GF-D8 (cell line): Measurements from ENCODE around the gene KCNB1.

Experiments
- DNase-seq: peaks from one replicate; lab custom pipeline; 2025; lab: John Stamatoyannopoulos, UW

Gene KCNB1

GRCh38 chr20:49388744-49389143, 93.7 kb downstream of the KCNB1 start:
- no peak for DNase-seq

GRCh38 chr20:49387581-49387939, 94.9 kb downstream of the KCNB1 start:
- DNase-seq: no peak

DNA sequence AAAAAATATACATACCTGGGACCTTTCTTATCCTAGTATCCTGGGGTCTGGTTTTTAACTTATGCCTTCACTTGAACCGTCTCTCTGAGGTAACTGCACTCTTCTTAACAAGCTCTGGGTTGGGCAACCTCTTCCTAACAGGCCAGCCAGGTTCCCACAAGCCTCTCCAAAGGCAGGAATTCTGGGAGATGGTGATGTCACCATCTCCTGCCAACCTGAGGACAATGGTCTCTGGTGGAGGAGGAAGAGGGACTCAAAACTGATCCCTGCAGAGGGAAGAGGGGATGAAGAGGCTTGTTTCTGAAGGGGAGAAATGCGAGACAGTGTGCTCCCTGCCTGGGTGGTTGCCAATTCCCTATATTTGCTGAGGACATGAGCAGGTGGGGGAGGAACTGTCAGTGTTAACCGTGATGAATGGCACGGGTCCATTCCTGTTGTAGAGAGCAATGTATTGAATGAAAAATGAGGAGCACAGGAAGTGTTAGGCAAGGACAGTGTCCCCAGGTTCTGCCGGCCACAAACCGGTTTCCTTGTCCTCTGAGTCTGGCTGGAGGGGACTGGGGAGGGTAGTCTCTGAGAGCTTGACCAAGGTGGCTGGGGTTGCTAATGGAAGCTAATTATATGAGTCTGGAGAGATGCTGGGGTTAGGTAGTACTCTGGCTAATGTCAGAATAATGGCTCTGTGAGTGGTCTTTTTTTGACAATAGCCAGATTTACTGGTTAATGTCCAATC, 95.5 kb downstream of the KCNB1 start:
- no peak for DNase-seq

- no peak for DNase-seq
Measured at GRCh38 chr20:49385465-49385864, 97.0 kb downstream of the KCNB1 start.

DNA sequence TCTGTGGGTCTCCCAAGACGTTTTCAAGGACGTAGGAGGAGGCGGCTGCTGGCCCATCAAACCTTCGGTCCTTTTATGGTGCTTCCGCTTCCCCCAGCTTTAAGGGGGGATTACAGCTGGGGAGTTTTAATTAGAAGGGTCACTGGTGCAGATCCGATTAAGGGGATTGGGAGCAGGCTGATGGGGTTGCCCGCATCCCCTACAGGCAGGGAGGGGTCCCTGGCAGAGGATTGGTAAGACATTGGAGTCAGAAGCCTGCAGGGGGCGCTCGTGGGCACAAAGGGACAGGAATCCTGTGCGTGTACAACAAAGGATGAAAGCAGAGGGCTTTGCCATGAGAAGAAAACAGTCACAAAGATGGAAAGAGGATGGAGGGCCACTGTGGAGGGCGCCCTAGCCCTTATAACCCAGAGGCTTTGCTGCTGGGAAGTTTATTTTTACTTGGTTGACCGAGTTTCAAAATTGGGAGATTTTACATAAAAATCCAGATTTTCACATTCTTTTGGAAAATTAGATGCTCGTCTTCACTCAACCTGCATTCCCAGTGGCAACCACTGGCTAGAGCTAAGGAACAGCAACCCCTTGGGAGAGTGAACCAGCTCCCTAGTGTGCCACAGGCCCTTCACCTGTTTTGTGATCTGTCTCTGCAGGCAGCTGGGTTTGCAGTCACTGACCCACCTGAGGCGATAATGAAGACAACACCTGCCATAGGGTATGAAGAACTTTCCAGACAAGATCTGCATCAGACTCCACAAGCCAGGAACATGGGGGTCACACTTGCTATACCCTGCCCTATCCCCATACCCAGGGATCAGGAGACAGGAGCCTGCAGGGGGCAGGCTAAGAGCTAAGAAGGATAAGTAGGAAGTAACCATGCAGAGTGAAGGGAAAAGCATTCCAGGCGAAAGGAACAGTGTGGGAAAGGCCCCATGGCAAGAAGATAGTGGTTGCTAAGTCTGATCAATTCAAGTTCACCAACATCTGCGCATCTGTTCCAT, 97.7 kb downstream of the KCNB1 start:
- DNase-seq: no peak

DNA sequence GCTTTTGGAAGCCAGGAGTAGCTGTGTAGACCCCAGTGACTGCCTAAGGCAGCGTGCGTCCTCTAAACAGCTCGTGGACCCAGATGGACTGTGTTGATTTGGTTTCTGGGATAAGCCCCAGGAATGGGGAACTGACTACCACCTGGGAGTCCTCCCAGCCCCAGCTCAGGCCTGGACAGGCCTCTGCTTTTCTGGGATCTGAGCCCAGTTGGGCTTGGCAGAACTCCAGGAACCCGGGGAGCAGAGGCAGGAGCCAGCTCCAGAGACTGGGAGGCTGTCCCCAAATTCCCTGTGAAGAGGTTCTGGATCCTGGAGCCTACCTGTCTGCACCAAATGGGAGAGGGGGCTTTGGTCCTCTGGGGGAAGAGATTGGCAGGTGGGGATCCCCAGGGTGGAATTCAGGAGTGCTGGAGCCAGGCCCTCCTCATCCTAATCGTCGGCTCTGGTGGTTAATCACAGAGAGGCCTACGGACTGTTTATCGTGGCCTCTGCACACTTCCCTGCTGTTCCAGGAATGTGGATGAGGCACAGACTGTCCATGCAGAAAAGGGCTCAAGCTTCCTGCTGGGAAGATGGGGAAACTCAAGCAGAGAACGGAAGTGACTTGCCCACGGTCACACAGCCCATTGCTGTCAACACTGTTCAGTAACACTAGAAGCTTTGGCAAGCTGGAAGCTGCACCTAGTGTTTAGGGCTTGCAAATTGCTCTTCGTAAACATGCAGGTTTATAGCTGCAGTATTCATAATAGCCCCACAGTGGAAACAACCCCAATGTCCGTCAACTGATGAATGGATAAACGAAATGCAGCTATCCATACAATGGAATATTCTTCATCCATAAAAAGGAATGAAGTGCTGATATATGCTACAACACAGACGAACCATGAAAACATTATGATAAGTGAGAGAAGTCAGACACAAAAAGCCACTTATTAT, 100.6 kb downstream of the KCNB1 start:
- no peak for DNase-seq

DNA sequence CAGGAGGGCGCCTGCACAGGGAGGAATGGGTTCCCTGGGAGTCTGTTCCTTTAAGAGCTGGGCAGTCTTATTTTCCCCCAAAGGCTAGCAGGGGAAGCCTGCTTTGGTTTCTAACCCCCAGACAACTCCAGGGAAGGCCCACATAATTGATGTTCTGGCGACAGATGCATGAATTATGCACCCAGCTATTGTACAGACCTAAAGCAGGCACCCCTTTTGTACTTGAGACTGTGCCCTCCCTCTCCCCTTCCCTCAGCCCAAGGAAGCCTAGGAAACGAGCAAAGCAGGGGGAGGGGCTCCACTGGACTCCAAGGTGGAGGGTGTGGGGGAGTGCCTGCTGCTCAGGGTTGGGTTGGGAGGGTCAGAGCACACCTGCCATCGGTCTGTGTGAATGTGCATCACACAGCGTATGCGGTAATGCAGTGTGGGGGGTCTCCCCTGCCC, 102.1 kb downstream of the KCNB1 start:
- no peak for DNase-seq

- no peak for DNase-seq
Measured at GRCh38 chr20:49379338-49379737, 103.1 kb downstream of the KCNB1 start.

- DNase-seq: no peak
Measured at GRCh38 chr20:49377326-49377725, 105.1 kb downstream of the KCNB1 start.

DNA sequence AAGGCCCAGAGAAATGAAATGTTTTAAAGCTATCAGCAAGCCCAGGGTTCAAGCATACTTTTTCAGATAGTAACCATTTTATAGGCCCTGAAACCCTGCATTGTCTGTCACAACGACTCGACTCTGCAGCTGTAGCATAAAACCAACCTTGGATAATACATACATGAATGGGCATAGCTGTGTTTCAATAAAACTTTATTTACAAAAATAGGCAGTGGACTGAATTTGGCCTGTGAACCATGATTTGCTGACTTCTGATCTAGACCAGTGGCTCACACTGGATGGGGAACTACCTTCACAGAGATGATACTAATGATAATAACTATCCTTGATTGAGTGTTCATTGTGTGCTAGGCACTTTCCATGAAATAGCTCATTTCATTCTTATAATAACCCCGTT, 107.3 kb downstream of the KCNB1 start:
- DNase-seq: no peak

DNA sequence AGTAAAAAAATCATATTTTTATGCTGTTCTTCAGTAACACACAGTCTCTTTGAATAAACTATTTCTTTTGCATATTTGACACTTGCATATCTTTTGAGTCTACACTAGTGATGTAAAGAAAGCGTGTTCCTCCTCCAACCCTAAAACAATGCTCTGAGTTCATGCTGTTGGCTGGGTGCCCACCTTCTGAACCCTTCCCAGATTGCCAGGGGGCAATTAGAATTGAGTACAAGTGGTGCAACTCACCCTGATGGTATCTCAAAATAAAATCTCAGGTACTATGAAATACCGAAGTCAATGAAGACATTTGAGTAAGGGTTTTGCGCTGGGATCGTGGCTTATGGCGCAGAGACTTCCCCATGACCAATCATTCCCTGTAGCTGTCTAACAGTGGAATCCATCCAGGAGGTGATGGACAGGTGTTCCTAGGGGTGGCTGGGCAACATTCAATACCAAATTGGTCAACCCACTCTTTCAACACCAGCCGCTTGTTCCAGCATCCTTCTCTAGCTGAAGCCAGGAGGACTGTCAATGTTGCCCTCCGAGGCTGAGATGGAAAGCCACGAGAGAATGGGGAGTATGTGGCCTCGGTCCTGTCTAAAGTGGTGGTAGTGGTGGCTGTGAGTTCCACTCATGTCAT, 110.3 kb downstream of the KCNB1 start:
- DNase-seq: no peak

GRCh38 chr20:49368596-49368995, 113.9 kb downstream of the KCNB1 start:
- DNase-seq: no peak

- DNase-seq: no peak
Measured at GRCh38 chr20:49367113-49367512, 115.4 kb downstream of the KCNB1 start.

DNA sequence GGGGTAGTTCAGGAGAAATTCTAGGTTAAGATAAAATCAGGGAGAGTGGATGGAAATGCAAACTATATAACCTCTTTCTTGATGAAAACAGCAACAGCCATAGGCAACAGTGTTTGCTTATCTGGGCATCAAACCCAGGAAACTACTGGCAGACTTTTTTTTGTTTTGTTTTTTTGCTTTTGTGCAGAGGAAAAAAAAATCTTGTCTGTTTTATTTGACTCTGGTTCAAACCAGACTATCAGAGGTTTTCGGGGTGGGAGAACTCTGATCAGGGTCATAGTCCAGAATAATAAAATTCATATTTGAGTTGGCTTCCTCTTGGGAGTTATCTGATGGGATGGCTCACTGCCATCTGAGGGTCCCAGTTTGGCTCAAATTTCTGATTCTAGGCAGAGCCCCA, 115.8 kb downstream of the KCNB1 start:
- DNase-seq: no peak

DNA sequence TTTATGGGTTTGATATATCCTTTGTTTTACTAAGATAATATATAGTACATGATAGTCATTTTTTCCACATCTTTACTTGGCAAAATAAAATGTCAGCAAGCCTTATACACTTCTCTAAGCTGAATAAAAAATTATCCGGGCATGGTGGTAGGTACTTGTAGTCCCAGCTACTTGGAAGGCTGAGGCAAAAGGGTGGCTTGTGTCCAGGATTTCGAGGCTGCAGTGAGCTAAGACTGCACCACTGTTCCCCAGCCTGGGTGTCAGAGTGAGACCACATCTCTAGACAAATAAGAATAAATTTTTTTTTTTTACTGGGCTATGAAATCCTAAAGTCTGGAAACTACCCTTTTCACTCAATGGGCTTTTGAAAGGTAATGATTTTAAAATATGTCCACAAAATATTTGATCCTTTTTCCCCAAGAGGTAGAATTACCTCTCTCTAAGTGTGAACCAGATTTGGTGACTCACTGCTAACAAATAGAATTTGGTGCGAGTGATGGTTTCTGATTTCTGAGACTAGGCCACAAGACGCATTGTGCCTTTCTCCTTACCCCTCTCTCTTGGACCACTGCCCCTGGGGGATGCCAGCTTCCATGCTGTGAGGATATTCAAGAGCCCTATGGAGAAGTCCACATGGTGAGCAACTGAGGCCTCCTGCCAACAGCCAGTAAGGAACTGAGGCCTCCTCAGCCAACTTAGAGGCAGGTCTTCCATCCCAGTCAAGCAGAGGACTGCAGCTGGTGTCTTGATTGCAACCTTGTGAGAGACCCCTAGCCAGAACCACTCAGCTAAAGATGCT, 120.4 kb downstream of the KCNB1 start:
- no peak for DNase-seq

GRCh38 chr20:49360242-49360968, 122.1 kb downstream of the KCNB1 start:
- no peak for DNase-seq

DNA sequence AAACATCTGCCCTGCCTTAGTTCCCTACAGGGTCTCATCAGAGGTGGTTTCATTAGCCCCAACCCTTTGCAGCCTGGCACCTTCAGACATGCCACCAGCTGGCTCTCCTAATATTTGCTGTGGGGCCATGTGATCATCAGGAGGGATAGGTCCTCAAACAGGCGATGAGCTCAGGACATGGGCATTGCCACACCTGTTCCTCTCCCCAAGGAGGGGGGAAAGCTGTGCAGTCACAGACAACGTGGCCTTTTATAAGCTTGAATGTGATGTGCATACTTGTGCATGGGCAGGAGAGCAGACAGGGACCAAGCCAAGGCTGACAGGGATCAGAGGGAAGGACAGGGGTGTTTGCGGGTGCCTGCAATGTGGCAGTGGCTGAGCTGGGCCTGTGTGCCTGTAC, 125.8 kb downstream of the KCNB1 start:
- DNase-seq: no peak

DNA sequence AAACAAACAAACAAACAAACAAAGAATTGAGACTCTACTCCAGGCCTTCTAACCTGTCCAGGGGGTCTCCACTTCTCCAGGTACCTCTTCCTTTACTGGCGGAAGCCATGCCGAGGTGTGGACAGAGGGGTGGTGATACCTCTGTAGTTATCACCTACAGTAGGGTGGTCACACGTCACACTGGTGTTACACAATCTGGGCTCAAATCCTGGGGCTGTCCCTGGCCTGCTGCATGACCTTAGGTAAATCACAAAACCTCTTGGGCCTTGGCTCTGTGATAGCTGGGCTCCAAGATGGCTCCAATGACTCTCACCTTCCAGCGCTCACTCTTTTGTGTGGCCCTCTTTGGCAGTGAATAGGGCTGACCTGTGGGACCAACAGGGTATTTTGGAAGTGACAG, 127.8 kb downstream of the KCNB1 start:
- no peak for DNase-seq

GRCh38 chr20:49353348-49353747, 129.1 kb downstream of the KCNB1 start:
- no peak for DNase-seq

DNA sequence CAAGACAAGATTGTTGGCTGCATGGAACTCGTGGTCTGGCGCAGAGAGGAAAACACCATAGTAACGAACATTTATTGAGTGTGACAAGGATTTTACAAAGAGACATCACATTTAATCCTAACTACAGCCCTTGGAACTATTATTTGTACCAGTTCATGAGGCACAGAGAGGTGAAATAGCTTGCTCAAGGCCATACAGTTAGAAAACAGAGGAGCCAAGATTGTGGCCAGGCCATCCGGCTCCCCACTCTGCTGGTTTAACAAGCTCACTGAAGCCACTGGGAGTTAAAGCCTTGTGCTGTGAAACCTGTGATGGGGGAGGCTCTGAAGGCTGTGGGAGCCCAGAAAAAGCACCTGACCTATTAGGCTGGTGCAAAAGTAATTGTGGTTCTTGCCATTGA, 129.7 kb downstream of the KCNB1 start:
- DNase-seq: no peak
